ENCODE measurements around the gene ADGRV1. TPM values are rescaled to one million over a fixed set of nuclear protein-coding genes. Genes with fewer than 3 reads are reported as not detected.

Gene ADGRV1
- total RNA-seq: 10 to 100 TPM in 2 of 4 donors, 1 to 10 TPM in 2; 6.0 to 37.0 (median 10.6) TPM

DNA sequence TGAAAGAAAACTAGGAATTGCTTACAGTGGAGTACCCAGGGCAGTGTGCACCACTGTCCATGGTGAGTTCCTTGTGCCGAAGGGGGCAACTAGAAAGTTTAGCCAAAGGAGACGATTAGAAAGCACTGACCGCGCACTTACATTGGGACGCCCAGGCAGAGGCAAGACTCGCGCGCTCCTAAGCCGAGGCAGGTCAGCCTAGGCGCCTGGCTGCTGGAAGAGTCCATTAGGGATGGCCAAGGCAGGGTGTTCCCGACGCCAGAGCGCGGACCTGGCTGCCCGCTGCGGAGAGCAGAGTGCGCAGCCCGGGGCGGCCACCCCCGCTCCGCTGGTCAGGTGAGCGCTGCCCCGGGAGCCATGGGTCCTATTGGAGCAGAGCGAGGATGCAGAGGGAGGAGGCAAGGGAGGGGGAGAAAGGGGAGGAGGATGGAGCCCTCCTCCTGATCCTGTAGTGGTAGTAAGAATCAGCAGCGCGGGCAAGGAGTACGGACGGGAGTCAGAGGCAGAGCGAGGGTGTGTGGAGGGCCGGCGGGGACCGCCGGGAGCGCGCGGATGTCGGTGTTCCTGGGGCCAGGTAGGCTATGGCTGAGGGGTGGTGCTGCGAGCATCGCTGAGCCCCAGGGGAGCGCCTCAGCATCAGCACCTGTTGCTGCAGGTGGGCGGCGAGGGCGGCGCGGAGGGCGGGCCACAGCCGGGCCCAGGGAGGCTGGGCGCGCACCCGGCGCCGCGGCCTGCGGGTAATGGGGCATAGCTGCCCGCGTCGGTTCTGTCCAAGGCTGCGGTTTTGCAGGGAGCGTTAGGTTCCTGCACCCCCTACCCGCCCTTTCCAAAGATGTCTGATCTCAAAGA lies at the start of gene ADGRV1:
ADGRV1 (plus strand) TSS at position 454 of the 849 bp plus-strand sequence; CDS start at position 553, 99 bp downstream.
- 3% methylated on average over 54 of the region's 60 CpGs; no CpG with 5 or more reads in 1 of the 2 donors for WGBS, 2 donors (ENCODE audit: low coverage in 1 of 2)
- no peaks in the 10 kb centered on the region for H3K9me3 ChIP-seq
- peaks cover 58% of the 10 kb centered on the region for H3K27me3 ChIP-seq
- H3K4me3 ChIP-seq: peak within 1 kb of the TSS; percentile 20 to 67 (median 44)
- in situ Hi-C loops (cut with MboI; ENCODE audit: low pct_ligation_motif_present in 1 of 4, low pct_unique_long_range_greater_than_20kb in 1 of 4, low sequenced_read_pairs in 3 of 4) (no loop called here), intact Hi-C loops (cut with DNase I; ENCODE audit: low total_unique reads) (no loop called here)
- H3K27ac ChIP-seq: peak within 1 kb of the TSS; percentile 27 to 53 (median 43)
- peak; percentile 89 for DNase-seq
- no peaks in the 10 kb centered on the region for H3K36me3 ChIP-seq
- TF ChIP-seq POLR2AphosphoS5 (IDR thresholded peaks at IDR 0.05) (peak; percentile 38 to 42 (median 39)), POLR2A (IDR thresholded peaks at IDR 0.05) (peak; percentile 62), EP300 (IDR thresholded peaks at IDR 0.05; ENCODE audit: low read depth) (no peak), CTCF (IDR thresholded peaks at IDR 0.05) (no peak)
- H3K4me1 ChIP-seq: peaks cover 0 to 20% (median 11%) of the 10 kb centered on the region in 4 donors

DNA sequence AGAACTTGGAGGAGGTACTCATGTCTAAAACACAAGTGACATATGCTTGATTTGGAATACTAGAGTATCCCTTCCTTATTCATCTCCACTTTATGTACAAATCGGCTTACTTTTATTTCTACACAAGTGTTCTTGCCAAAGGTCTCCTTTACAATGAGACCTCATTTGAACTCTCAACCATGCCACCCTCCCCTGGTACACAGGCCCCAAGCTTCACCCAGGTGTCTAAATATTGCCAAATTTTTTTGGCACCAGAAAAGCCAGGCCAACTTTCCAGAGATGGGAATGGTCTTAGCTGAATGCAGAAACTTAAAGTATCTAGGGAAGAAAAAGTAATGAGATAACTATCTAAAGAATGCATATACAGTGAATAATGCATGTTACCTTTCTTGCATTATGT lies 48.2 kb upstream of the ADGRV1 start:
- DNase-seq: no peak
- no peaks in the 10 kb centered on the region for H3K9me3 ChIP-seq
- no peaks in the 10 kb centered on the region for H3K27me3 ChIP-seq
- no peaks in the 10 kb centered on the region for H3K4me1 ChIP-seq
- no peak for TF ChIP-seq POLR2A (IDR thresholded peaks at IDR 0.05)
- no peak for TF ChIP-seq CTCF (IDR thresholded peaks at IDR 0.05)
- no peak overlapping the region for H3K27ac ChIP-seq
- intact Hi-C loops (cut with DNase I; ENCODE audit: low total_unique reads) (no loop called here), in situ Hi-C loops (cut with MboI; ENCODE audit: low pct_ligation_motif_present in 1 of 4, low pct_unique_long_range_greater_than_20kb in 1 of 4, low sequenced_read_pairs in 3 of 4) (no loop called here)
- 90% methylated on average over 1 of the region's 1 CpG; no CpG with 5 or more reads in 1 of the 2 donors for WGBS, 2 donors (ENCODE audit: low coverage in 1 of 2)
- no peaks in the 10 kb centered on the region for H3K36me3 ChIP-seq
- no peak overlapping the region for H3K4me3 ChIP-seq

GRCh38 chr5:90514520-90514919 lies 44.1 kb upstream of the ADGRV1 start:
- DNase-seq: no peak
- intact Hi-C loops (cut with DNase I; ENCODE audit: low total_unique reads): no loop called here
- Histone ChIP-seq H3K9me3 (no peaks in the 10 kb centered on the region), H3K27me3 (no peaks in the 10 kb centered on the region), H3K4me3 (no peak overlapping the region), H3K36me3 (peaks cover 0 to 9% (median 2%) of the 10 kb centered on the region in 4 donors), H3K4me1 (no peaks in the 10 kb centered on the region), H3K27ac (no peak overlapping the region)
- 40 to 77% methylated on average over 1 to 3 of the region's 3 CpGs for WGBS, 2 donors (ENCODE audit: low coverage in 1 of 2)
- in situ Hi-C loops (cut with MboI; ENCODE audit: low pct_ligation_motif_present in 1 of 4, low pct_unique_long_range_greater_than_20kb in 1 of 4, low sequenced_read_pairs in 3 of 4): no loop called here
- TF ChIP-seq EP300 (IDR thresholded peaks at IDR 0.05; ENCODE audit: low read depth): no peak
- TF ChIP-seq POLR2AphosphoS5 (IDR thresholded peaks at IDR 0.05): no peak
- no peak for TF ChIP-seq CTCF (IDR thresholded peaks at IDR 0.05)
- TF ChIP-seq POLR2A (IDR thresholded peaks at IDR 0.05): no peak

DNA sequence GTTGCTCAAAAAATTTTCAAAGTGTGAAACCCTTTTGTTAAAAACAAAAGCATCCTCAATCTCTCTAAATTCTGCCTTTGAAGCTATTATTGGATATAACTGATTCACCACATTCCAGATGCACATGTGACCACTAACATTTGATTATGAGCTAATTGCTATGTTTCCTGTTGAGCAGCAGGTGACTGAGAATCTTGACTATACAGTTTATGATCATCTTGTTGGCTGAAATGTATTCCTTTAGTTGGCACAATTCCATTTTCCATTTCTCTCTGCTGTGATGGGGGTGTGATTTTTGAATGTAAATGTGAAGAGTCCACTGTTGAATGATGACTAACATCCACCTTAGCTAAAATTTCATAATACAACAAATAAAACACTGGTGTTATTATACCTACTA lies 39.9 kb upstream of the ADGRV1 start:
- Histone ChIP-seq H3K4me3 (no peak overlapping the region), H3K36me3 (peaks cover 0 to 23% (median 3%) of the 10 kb centered on the region in 4 donors), H3K27me3 (no peaks in the 10 kb centered on the region), H3K9me3 (no peaks in the 10 kb centered on the region), H3K27ac (no peak overlapping the region), H3K4me1 (no peaks in the 10 kb centered on the region)
- in situ Hi-C loops (cut with MboI; ENCODE audit: low pct_ligation_motif_present in 1 of 4, low pct_unique_long_range_greater_than_20kb in 1 of 4, low sequenced_read_pairs in 3 of 4) (no loop called here), intact Hi-C loops (cut with DNase I; ENCODE audit: low total_unique reads) (no loop called here)
- no peak for DNase-seq
- TF ChIP-seq POLR2A (IDR thresholded peaks at IDR 0.05): no peak
- TF ChIP-seq EP300 (IDR thresholded peaks at IDR 0.05; ENCODE audit: low read depth): no peak
- TF ChIP-seq CTCF (IDR thresholded peaks at IDR 0.05): no peak
- TF ChIP-seq POLR2AphosphoS5 (IDR thresholded peaks at IDR 0.05): no peak
